ENCODE data around the gene ALDH3A2.
"Not testable (repeated sequence)": the region's sequence is repeated elsewhere in the genome, so short reads cannot be mapped to it uniquely, and the experiment has no call there.

Gene ALDH3A2

GRCh38 chr17:19664821-19665181, 16.2 kb downstream of the ALDH3A2 start:
- no peak for TF ChIP-seq CTCF (conservative IDR thresholded peaks at IDR 0.05; ENCODE audit: low read length)
- no peak for DNase-seq (ENCODE audit: low read depth)
- no peak overlapping the region for H3K4me3 ChIP-seq (ENCODE audit: low read length)

GRCh38 chr17:19669680-19670079, 21.1 kb downstream of the ALDH3A2 start:
- H3K4me3 ChIP-seq (ENCODE audit: low read length); DNase-seq (ENCODE audit: low read depth): not testable (repeated sequence)

- no peak for DNase-seq (ENCODE audit: low read depth)
- no peak overlapping the region for H3K4me3 ChIP-seq (ENCODE audit: low read length)
- no peak for TF ChIP-seq CTCF (conservative IDR thresholded peaks at IDR 0.05; ENCODE audit: low read length)
These were observed 22.4 kb downstream of the ALDH3A2 start for GRCh38 chr17:19670908-19671307.

- TF ChIP-seq CTCF (conservative IDR thresholded peaks at IDR 0.05; ENCODE audit: low read length), result no peak
- H3K4me3 ChIP-seq (ENCODE audit: low read length), result no peak overlapping the region
- DNase-seq (ENCODE audit: low read depth), result peak; percentile 36
These were observed 22.9 kb downstream of the ALDH3A2 start for GRCh38 chr17:19671433-19671832.

- DNase-seq (ENCODE audit: low read depth), result peak; percentile 61
- no peak overlapping the region for H3K4me3 ChIP-seq (ENCODE audit: low read length)
- TF ChIP-seq CTCF (conservative IDR thresholded peaks at IDR 0.05; ENCODE audit: low read length), result peak; percentile 50
These were observed 23.6 kb downstream of the ALDH3A2 start for GRCh38 chr17:19672009-19672750.

GRCh38 chr17:19673623-19674022, 25.1 kb downstream of the ALDH3A2 start:
- TF ChIP-seq CTCF (conservative IDR thresholded peaks at IDR 0.05; ENCODE audit: low read length), result no peak
- DNase-seq (ENCODE audit: low read depth), result no peak
- no peak overlapping the region for H3K4me3 ChIP-seq (ENCODE audit: low read length)

- no peak for DNase-seq (ENCODE audit: low read depth)
- H3K4me3 ChIP-seq (ENCODE audit: low read length), result no peak overlapping the region
- no peak for TF ChIP-seq CTCF (conservative IDR thresholded peaks at IDR 0.05; ENCODE audit: low read length)
These were observed 28.3 kb downstream of the ALDH3A2 start for GRCh38 chr17:19676896-19677295.
